ENCODE measurements around the gene SLC17A1.

SLC17A1 gene

DNA sequence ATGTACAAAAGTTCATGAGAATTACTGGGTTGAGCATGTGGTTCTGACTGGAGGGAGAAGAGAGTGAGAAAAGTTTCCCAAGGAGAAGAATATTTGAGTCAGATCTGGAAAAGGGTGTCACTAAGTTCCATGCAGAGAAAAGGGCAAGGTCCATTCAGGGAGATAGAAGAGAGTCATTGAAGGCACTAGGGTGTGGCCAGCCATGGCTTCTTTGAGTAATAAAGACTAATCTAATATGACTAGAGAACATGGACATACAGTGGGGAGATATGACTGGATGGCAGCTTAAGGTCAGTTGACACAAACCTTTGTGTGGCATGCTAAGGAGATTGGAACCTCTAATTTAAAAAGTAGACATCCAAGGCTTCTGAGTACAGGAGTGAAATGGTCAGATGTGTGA is 88.0 kb downstream of the SLC17A1 start:
- Histone ChIP-seq H2AFZ (ENCODE audit: low read depth, low read length) (no peak overlapping the region), H3K9me3 (ENCODE audit: insufficient read depth, low read length) (no peaks in the 10 kb centered on the region), H3K4me3 (ENCODE audit: low read length) (no peak overlapping the region), H3K36me3 (replicated peaks; ENCODE audit: low read depth, low read length) (no peaks in the 10 kb centered on the region), H3K79me2 (ENCODE audit: low read length) (no peaks in the 10 kb centered on the region), H3K27me3 (ENCODE audit: low read depth, low read length) (no peaks in the 10 kb centered on the region), H3K4me1 (ENCODE audit: low read length) (no peaks in the 10 kb centered on the region), H3K27ac (ENCODE audit: low read length) (no peak overlapping the region), H4K20me1 (ENCODE audit: insufficient read depth, low read length) (no peaks in the 10 kb centered on the region), H3K4me2 (ENCODE audit: low read length) (no peak overlapping the region), H3K9ac (ENCODE audit: low read length) (no peak overlapping the region)
- TF ChIP-seq, protein P1, sequence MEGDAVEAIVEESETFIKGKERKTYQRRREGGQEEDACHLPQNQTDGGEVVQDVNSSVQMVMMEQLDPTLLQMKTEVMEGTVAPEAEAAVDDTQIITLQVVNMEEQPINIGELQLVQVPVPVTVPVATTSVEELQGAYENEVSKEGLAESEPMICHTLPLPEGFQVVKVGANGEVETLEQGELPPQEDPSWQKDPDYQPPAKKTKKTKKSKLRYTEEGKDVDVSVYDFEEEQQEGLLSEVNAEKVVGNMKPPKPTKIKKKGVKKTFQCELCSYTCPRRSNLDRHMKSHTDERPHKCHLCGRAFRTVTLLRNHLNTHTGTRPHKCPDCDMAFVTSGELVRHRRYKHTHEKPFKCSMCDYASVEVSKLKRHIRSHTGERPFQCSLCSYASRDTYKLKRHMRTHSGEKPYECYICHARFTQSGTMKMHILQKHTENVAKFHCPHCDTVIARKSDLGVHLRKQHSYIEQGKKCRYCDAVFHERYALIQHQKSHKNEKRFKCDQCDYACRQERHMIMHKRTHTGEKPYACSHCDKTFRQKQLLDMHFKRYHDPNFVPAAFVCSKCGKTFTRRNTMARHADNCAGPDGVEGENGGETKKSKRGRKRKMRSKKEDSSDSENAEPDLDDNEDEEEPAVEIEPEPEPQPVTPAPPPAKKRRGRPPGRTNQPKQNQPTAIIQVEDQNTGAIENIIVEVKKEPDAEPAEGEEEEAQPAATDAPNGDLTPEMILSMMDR (IDR thresholded peaks at IDR 0.05; ENCODE audit: low read depth, low read length), result no peak
- no peak for TF ChIP-seq EZH2phosphoT487 (IDR thresholded peaks at IDR 0.05; ENCODE audit: low read depth)

DNA sequence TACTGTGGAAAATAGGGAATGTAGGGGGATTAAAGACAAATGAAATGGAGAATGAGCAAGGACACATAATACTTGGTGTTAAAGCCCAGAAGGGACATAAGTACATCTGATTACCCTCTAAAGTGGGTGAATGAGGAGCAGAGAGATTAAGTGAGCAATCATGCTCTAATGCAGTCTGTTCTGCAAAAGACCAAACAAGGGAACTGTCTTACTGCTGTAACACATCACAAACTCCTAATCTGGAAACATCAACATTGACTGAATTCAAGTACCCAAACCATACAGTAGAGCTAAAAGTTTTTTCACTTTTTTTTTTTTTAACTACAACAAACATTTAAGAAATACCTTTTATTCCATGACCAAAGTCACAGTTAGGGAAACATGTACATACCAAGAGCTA is 96.6 kb downstream of the SLC17A1 start:
- H3K4me1 ChIP-seq (ENCODE audit: low read length), result no peaks in the 10 kb centered on the region
- H3K4me3 ChIP-seq (ENCODE audit: low read length), result no peak overlapping the region
- H2AFZ ChIP-seq (ENCODE audit: low read depth, low read length), result no peak overlapping the region
- H3K9ac ChIP-seq (ENCODE audit: low read length), result no peak overlapping the region
- H3K36me3 ChIP-seq (replicated peaks; ENCODE audit: low read depth, low read length), result no peaks in the 10 kb centered on the region
- H3K9me3 ChIP-seq (ENCODE audit: insufficient read depth, low read length), result no peaks in the 10 kb centered on the region
- H3K79me2 ChIP-seq (ENCODE audit: low read length), result no peaks in the 10 kb centered on the region
- TF ChIP-seq EZH2phosphoT487 (IDR thresholded peaks at IDR 0.05; ENCODE audit: low read depth), result no peak
- TF ChIP-seq, protein P1 (IDR thresholded peaks at IDR 0.05; ENCODE audit: low read depth, low read length), result no peak
- H3K4me2 ChIP-seq (ENCODE audit: low read length), result no peak overlapping the region
- no peak overlapping the region for H3K27ac ChIP-seq (ENCODE audit: low read length)
- no peaks in the 10 kb centered on the region for H4K20me1 ChIP-seq (ENCODE audit: insufficient read depth, low read length)
- H3K27me3 ChIP-seq (ENCODE audit: low read depth, low read length), result no peaks in the 10 kb centered on the region
